GM18511 (cell line): ENCODE results near the gene MRPL12.
A peak's percentile ranks its signal among the peaks of the same experiment; 100 is the strongest.
"Not testable (repeated sequence)": the region's sequence is repeated elsewhere in the genome, so short reads cannot be mapped to it uniquely, and the experiment has no call there.

Experiments
- ATAC-seq: cut with Tn5 transposase; IDR thresholded peaks from one replicate; pipeline ENCODE4 v1.9.1; 2021; ENCODE audit warnings: mild to moderate bottlenecking, moderate library complexity; ENCODE audit not compliant: unreplicated experiment

Gene MRPL12

DNA sequence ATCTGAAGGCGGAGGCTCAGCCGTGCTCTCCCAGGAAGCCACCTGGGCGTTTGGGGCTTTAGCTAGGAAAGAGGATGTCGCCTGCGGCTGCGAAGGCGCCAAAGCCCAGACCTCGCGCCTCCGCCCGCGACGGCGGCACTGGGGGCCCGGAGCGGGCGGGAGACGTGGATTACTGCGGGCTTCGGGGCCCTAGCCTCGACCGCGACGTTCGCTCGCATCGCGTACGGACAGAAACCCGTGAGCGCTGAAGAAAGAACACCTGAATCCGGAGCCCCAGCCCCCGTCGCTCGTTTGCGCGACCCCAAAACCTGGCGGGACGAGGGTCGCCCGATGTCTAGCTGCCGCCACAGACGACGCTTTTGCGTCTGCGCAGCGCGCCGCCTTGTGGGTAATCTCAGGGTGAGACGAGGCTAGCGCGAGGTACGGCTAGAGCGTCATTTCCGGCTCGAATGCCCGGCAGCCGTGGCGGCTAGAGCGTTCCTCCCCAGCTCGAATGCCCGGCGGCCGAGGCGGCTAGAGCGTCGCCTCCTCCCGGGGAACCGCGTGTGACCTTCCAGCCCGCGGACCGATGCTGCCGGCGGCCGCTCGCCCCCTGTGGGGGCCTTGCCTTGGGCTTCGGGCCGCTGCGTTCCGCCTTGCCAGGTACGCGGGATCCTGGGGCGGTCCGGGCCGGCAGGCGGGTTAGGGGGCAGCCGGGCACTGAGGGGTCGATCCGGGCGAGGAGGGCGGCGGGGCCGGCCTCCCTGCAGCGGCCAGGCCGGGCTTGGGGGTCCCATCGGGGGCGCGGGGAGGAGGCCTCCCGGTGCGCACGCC is at the start of gene MRPL12:
MRPL12 (plus strand) TSS at position 434 of the 813 bp plus-strand sequence; CDS start at position 569, 135 bp downstream.
- peak; percentile 91 for ATAC-seq

DNA sequence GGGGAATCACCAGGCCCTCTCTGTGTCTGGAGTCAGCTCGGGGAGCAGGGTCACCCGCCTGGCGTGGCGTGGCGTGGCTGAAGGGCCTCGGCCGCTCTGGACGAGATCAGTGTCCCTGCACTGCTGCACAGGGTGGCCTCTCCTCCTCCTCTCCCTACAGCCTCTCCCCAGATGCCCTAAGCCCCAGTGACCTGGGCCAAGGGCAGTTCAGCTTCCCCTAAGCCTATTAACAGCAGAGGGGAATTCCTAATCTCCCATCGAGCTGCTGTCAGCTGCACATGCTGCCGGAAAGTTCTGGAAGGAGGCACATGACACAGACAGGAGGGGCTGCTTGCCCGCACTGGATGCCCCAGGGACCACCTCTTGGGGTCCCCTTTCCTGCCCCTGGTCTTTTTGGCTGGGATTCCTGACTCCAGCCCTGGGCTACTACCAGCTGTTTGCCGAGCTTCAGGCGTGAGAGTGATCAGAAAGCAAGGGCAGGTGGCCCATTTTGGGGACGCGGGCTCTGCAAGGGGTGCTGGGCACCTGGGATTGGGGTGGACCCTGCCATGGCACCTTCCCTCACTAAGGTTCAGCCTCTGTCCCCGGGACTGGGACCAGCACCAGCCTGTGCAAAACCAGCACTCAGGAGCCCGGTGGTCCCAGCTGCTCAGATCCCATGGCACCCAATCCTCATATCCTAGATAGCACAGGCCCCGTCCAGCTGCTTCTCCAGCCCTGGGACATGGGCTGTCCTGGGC is 47.6 kb upstream of the MRPL12 start:
- no peak for ATAC-seq

DNA sequence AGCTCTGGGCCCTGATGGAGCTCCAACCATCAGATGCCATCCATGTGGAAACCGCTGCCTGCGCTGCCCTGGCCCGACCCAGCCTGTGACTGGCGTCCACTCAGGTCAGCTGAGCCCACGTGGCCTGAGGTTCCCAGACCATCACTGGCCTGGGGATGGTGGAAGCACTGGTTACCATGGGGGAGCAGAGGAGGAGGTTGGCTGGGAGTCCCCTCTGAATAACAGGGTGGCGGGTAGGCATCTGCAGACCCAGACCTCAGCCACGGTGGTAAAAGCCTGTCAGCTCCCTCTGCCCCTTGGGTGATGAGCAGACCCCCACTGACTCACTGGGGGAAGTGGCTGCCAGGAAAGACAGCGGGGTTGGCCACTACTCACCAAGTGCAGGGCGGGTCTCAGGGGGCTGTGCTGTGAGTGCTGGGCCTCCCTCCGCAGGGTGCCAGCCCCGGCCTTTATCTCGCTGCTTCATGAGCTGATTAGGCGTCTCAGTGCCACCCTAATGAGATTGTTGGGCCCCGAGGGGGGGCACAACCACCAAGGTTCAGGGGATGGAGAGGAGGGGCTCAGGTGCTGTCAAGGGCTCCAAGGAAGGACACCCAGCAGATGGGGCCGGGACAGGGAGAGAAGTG is 46.9 kb upstream of the MRPL12 start, which contains the start of gene PDE6G:
PDE6G (minus strand) TSS at position 425 of the 626 bp plus-strand sequence. CDS start 3,237 bp downstream, outside the sequence.
- ATAC-seq, result no peak

DNA sequence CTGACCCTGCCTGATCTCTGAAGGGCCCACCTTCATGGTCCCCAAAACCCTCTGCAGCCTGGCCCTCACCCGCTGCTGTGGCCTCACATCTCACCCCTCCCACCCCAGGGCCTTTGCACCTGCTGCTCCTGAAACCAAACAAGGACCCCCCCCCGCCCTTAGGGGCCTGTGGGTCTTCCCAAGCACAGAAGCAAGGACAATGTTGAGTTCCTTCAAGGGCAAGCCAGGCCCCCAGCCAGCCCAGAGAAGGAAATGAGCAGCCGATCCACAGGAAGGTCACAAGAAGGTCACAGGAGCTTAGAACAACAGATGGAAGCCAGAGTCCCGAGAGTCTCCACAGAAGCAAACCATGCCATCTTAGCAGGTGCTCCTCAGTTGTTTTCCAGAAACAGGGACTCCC is 46.3 kb upstream of the MRPL12 start:
- no peak for ATAC-seq

DNA sequence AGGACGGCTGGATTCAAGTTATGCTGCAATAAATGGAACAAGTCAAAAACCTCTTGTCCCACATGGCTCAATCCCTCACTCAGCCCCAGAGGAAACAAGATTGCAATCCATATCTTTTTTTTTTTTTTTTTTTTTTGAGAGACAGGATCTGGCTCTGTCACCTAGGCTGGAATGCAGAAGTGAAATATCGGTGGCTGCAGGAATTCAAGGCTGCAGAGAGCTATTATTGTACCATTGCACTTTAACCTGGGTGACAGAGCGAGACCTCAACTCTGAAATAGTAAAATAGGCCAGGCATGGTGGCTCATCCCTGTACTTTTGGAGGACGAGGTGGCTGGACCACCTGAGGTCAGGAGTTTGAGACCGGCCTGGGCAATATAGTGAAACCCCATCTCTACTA is 44.1 kb upstream of the MRPL12 start:
- no peak for ATAC-seq

DNA sequence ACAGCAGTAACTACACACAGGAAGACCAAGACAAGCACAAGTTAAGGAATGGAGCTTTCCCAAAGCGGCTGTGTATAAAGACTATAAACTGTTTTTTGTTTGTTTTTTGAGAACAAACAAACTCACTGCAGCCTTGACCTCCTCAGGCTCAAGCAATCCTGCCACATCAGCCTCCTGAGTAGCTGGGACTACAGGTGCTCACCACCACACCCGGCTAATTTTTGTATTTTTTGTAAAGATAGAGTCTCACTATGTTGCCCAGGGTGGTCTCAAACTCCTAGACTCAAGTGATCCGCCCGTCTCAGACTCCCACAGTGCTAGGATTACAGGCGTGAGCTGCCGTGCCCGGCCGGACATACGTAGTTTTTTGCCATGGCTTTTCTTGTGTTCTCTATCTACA is 42.7 kb upstream of the MRPL12 start:
- no peak for ATAC-seq

DNA sequence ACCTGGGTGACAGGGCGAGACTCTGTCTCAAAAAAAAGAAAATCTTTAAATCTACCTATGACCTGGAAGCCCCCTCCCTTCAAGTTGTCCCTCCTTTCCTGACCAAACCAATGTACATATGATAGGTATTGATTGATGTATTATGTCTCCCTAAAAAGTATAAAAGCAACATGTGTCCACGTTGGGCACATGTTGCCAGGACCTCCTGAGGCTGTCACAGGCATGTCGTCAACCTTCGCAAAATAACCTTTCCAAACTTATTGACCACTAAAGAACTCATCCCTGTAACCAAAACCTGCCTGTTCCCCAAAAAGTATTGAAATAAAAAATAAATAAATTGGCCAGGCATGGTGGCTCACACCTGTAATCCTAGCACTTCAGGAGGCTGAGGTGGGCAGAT is 41.2 kb upstream of the MRPL12 start:
- ATAC-seq, result no peak

DNA sequence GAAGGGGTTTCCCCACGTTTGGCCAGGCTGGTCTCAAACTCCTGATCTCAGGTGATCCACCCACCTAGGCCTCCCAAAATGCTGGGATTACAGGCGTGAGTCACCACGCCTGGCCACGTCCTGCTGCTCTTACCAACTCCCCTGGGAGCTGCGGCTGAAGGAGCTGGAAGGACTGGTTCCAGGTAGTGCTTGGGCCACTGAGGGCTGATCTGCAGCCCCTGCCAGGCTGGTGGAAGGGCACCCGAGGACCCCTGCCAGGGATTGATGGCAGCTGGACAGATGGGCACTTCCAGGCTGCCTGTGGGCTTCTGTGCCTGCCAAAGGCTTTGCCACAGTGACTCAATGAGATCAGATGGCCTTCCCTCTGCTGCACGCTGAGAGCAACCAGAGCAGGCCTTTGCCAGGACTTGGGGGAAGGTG is 39.1 kb upstream of the MRPL12 start:
- no peak for ATAC-seq

DNA sequence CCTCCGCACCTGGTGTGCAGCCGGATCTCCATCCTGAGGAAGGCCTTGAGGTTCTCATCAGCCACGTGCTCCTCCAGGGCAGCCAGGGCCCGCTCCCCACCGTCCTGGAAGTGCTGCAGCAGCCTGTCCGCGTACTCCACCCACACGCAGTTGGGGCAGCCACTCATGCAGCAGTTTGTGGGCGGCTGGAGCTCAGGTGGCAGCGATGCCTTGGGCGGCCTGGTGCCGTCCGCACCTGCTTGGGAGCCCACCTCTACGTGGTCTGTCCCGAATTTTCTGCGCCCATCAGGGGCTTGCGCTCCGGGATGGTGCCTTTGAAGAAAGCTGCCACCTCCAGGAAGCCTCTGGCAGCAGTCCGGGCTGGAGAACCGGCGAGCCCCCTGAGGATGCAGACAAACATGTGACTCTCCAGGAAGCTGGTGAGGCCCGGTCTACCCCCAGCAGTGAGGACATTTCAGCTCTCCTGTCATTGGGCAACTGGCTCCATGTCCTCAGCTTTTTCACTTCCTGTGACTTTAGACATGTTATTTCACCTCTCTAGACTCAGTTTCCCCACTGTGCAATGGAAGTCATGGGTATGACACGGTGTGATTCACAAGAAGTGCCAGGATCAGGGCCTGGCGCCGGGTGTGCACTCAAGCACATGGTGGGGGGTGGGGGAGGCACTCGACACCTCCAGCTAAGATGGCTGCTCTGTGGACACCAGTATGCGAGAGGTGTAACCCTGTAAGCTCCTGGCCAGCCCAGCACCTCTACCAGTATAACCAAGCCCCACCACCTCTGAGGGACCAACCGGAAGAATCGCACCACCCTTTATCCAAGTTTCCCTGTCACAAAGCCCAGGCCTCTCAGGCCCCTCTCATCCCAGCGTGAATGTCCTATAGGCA is 37.7 kb upstream of the MRPL12 start:
- ATAC-seq, result peak; percentile 28

DNA sequence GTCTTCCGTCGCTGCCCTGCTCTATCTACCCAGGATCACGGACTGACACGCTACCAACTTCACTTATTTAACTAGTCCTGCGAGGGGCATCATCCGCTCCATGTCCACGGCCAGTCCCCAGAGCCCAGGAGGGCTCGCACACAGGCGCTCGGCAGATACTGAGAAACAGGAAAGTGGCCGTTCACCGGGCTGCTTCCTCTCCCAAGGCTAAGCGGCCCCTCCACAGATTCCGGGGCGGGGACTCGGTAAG is 37.1 kb upstream of the MRPL12 start:
- peak; percentile 11 for ATAC-seq

DNA sequence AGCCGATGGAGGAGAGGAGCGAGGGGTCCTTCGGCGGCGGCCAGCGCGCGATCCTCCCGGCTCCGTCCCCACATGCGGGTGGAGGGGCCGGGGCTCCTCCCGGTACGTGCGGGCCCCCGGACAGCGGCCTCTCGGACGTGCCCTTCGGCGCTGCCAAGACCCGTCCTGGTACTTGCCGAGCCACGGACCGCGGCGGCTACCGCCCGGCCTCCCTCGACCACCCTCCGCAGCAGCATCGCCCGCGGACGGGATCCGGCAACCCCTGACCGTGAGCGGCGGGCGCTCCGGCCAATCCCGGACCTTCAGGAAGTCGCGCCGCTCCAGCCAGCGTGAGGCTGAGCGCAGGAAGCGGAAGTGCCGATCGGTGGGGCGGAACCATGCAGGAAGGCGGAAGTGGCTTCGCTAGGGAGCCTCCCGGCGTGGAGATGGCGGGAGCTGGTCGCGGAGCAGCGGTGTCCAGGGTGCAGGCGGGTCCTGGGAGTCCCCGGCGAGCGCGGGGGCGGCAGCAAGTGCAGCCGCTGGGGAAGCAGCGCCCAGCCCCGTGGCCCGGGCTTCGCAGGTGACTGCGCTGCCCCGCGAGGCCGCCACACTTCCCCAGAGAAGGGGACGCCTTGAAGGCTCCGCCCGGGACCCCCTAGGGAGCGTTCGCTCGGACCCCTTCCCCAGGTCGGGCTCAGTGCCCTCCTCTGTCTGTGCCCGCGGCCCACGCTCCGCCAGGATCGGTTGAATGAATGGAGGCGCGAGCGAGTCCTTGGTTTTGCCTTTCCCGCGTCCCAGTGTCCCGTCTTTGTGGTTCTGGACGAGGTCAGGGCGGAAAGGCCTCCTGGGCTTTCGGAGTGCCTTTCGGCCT is 36.6 kb upstream of the MRPL12 start, which contains the start of the genes CCDC137 and OXLD1:
CCDC137 (plus strand) TSS at position 396 of the 850 bp plus-strand sequence; CDS start at position 426, 30 bp downstream.
OXLD1 (minus strand) TSS at position 264 of the 850 bp plus-strand sequence; CDS start at position 236, 28 bp downstream.
- peak; percentile 92 for ATAC-seq

DNA sequence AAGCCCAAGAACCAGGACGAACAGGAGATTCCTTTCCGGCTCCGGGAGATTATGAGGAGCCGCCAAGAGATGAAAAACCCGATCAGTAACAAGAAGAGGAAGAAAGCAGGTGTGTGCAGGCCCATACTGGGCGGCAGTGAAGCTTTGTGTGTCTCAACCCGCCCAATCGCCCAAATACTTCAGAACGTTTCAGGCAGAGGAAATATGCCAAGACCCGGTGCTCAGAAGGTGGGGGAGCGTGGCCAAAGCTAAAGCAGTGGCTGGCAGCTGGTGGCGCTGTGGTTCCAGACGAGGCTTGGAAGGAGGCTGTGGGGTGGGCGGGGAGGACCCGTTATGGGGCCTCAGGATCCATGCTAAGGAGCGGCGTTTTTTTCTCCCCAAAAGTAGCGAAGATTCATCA is 35.4 kb upstream of the MRPL12 start:
- ATAC-seq, result no peak

DNA sequence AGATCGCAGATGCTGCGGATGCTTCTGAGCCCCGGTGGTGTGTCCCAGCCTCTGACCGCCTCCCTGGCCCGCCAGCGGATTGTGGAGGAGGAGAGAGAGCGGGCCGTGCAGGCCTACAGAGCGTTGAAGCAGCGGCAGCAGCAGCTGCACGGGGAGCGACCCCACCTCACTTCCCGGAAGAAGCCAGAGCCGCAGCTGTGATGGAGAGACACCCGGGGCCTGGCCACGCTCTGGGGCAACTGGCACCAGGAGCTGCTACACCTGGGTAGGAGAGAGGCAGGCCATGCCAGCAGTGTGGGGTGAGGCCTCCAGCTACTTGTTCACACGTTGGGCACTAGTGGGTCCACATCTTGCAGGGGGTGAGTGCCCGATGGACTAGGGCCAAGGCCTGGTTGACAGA is 30.7 kb upstream of the MRPL12 start:
- ATAC-seq, result no peak

DNA sequence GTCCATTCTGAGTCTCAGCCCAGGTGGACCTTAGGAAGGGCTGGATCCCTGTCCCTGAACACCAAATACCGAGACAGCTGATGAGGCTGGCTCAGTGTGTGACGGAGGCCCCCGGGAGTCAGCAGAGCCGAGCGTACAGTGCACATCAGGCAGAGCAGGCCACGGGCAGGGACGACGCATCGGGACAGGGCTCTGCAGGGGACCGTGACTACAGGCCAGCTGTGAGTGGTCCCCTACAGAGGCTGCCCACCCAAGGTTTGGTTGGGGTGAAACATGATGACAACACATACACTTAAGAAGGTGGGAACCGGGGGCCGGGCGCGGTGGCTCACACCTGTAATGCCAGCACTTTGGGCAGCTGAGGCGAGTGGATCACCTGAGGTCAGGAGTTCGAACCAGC is 30.2 kb upstream of the MRPL12 start:
- no peak for ATAC-seq

DNA sequence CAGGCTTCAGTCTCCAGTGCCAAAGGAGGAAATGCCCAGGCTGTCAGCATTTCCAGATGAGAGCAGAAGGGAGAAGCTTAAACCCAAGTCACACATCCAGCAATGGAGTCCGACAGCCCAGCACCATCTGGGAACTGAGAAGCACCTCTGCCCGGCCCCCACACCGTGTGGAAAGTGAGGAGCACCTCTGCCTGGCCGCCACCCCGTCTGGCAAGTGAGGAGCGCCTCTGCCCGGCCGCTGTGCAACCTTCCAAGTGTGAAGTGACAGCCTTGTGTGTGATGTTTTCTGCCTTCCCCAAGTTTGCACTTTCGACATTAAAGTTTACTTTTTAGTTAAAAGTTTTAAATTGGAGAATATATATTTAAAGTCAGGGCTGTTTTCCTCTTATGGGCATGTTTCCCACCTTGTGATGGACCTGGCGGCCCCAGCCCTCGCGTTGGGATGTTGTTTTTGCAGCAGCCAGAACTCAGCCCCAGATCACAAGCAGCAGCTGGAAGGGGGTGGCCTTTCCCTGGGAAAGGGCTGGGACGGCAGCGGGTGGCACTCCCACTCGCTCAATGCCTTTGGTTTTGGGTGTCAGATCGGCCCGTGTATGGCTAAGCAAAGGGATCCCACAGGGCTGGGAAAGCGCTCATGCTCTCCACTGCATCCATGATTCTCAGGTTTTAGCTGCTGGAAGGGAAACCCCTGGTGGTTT is 29.5 kb upstream of the MRPL12 start:
- no peak for ATAC-seq

DNA sequence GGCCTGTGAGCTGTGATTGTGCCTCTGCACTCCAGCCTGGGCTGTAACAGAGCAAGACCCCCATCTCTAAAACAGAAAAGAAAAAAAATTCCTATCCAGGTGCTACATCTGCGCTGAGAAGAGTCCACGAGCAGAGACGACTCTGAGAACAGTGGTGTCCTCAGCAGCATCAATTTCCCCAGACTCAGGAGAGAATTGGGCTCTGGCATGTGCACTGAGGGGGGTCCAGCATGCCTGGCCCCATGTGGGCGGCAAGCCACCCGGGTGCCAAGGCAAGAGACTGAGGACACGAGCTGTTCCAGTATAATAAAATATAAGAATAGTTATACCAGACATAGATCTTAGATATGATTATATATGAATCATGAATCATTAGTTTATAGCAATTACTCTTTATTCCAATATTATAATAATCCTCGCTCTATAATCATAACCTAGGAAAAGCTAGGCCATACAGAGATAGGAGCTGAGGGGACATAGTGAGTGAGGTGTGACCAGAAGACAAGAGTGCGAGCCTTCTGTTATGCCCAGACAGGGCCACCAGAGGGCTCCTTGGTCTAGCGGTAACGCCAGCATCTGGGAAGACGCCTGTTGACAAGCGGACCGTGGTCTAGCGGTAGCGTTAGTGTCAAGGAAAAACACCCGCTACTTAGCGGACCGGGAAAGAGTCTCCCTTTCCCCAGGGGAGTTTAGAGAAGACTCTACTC is 27.5 kb upstream of the MRPL12 start:
- not testable (repeated sequence) for ATAC-seq

DNA sequence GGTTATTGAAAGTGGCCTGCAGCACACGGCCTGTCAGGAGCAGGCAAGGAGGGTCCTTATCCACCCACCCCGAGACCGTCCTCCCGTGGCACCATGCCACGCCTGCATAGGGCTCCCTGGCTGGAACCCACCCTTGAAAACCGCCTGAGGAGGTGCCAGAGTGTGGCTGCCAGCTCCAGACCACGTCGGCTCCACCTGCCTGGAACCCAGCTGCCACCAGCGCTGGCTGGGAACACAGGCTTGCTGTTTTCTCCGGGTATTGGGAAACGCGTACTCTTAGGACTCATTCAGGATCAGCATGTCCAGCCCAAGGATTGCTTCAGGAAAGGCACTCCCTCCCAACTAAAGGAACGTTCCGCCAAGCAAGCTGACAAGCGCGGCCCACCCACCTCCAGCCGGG is 26.3 kb upstream of the MRPL12 start:
- ATAC-seq, result no peak

DNA sequence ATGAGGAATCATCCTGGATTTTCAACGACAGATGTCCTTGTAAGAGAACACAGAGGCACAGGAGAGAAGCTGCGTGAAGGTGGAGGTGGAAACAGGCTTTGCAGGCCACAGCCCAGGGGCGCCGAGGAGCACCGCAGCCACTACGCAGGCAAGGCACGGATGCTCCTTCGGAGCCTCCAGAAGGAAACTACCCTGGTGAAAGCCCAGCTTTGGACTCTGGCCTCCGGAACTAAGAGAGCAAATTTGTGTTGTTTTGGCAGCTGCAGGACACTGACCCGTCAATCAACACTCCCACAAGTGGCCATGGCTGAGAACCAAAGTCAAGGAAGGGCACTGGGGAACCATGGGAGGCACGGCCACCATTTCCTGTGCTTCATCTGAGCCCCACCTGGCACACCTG is 23.0 kb upstream of the MRPL12 start:
- ATAC-seq, result no peak

DNA sequence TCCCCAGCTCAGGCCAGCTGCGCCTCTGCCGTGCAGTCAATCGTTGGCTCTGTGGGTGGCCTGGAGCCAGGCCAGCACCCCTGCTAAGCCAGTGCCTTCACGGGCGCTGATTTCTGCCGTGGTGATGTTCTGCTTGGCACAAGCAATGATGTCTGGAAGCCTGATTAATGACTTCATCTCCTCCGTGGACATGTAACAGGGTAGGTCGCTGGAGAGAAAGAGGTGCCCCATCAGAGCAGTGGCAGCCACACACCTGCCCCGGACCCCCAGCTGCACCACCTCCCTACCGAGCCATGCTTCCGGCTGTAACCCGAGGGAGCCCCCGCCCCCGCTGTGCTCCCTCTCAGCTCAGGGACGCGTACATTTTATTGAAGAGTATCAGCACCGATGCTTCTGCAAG is 21.5 kb upstream of the MRPL12 start:
- ATAC-seq, result no peak
